Lung (tissue), 12 donors: ENCODE results near the gene RNF214. TPM values are rescaled to one million over a fixed set of nuclear protein-coding genes. Genes with fewer than 3 reads are reported as not detected.
"Not testable (repeated sequence)": the region's sequence is repeated elsewhere in the genome, so short reads cannot be mapped to it uniquely, and the experiment has no call there.

ENCODE experiments used
- ATAC-seq: fragments of 200-7000 bp; cut with Tn5 transposase; one replicate; pipeline ENCODE4 v1.9.1; 2020; ENCODE audit warnings: moderate number of reproducible peaks; ENCODE audit not compliant: insufficient read depth, low FRiP score
- DNase-seq, 3 donors: peaks; one replicate each; pipeline ENCODE4 v3.0.0-alpha.2; 2013 to 2017
- H3K27ac ChIP-seq, 2 donors: one replicate each; pipeline ENCODE4 v1.5.1; 2013; ENCODE audit warnings: mild to moderate bottlenecking in 2 of 2, moderate library complexity in 2 of 2, control low read depth in 1 of 2, inconsistent platforms in 1 of 2, low read depth in 1 of 2, low read length in 1 of 2
- H3K27me3 ChIP-seq, 3 donors: one replicate each; pipeline ENCODE4 v1.5.1; 2013; ENCODE audit warnings: low read length in 2 of 3; ENCODE audit not compliant: control insufficient read depth in 3 of 3, insufficient read depth in 3 of 3
- H3K36me3 ChIP-seq, 4 donors: one replicate each; pipeline ENCODE4 v1.5.1; 2013; ENCODE audit warnings: low read length in 4 of 4, mild to moderate bottlenecking in 1 of 4, moderate library complexity in 1 of 4; ENCODE audit not compliant: control insufficient read depth in 4 of 4, insufficient read depth in 4 of 4
- H3K4me1 ChIP-seq, 5 donors: one replicate each; pipeline ENCODE4 v1.5.1; 2013; ENCODE audit warnings: low read length in 5 of 5, mild to moderate bottlenecking in 2 of 5, moderate library complexity in 1 of 5; ENCODE audit not compliant: control insufficient read depth in 5 of 5, insufficient read depth in 5 of 5
- H3K4me3 ChIP-seq: one replicate; pipeline ENCODE4 v1.5.1; 2013; ENCODE audit warnings: mild to moderate bottlenecking, control low read depth, moderate library complexity
- H3K9ac ChIP-seq, 2 donors: one replicate each; pipeline ENCODE4 v1.5.1; 2013; ENCODE audit warnings: low read length in 2 of 2, control low read depth in 1 of 2; ENCODE audit not compliant: insufficient read depth in 1 of 2
- H3K9me3 ChIP-seq, 4 donors: one replicate each; pipeline ENCODE4 v1.5.1; 2013; ENCODE audit warnings: low read length in 3 of 4, mild to moderate bottlenecking in 1 of 4, moderate library complexity in 1 of 4; ENCODE audit not compliant: control insufficient read depth in 4 of 4, insufficient read depth in 3 of 4
- CTCF ChIP-seq: IDR thresholded peaks from 2 replicates; pipeline ENCODE4 v1.5.1; 2012; ENCODE audit warnings: mild to moderate bottlenecking; ENCODE audit errors: control extremely low read depth, extremely low read depth
- WGBS, 2 donors: extraction: QIAGEN DNeasy Blood & Tissue Kit; methylation state at CpG; one replicate each; pipeline ENCODE4 v1.1.7; 2013; 5-methylcytosine and 5-hydroxymethylcytosine counted together
- polyA plus RNA-seq, 2 donors: library from polyadenylated mRNA; stranded (reverse); fragments of 200-250 nt; gene quantifications; one replicate each; pipeline ENCODE4 v1.2.1, GENCODE V29; 2013
- total RNA-seq, 2 donors: library from RNA; depleted of rRNA in 1 of 2; stranded (reverse); fragments of >200 nt in 1 of 2; gene quantifications; one replicate each; pipeline ENCODE4 v1.2.1, GENCODE V29; 2014 to 2021
- donor health status: control.
- donor health status: control.
- donor health status: Bipolar disorder and iron deficiency.
- donor health status: healthy.
- donor health status: DM: yes; HTN: yes; CAD: no.

RNF214 gene
- total and polyA plus RNA-seq, 4 donors: 8.6 to 19.8 (median 14.6) TPM

GRCh38 chr11:117269856-117270255 lies 37.4 kb downstream of the RNF214 start:
- no peaks in the 10 kb centered on the region for H3K27me3 ChIP-seq
- H3K36me3 ChIP-seq: peaks cover 2 to 8% (median 4%) of the 10 kb centered on the region in 4 donors
- H3K4me1 ChIP-seq: no peaks in the 10 kb centered on the region
- H3K9me3 ChIP-seq: no peaks in the 10 kb centered on the region
- DNase-seq (no peak), ATAC-seq (no peak)
- H3K9ac ChIP-seq: no peak overlapping the region
- H3K27ac ChIP-seq: no peak overlapping the region
- no peak overlapping the region for H3K4me3 ChIP-seq
- no peak for TF ChIP-seq CTCF
- WGBS, 2 donors: 95 to 96% methylated on average over 2 of the region's 2 CpGs

- Histone ChIP-seq H3K4me3 (no peak overlapping the region), H3K27ac (no peak overlapping the region), H3K9ac (no peak overlapping the region), H3K4me1 (no peaks in the 10 kb centered on the region), H3K9me3 (no peaks in the 10 kb centered on the region), H3K36me3 (peaks cover 2 to 12% (median 7%) of the 10 kb centered on the region in 4 donors), H3K27me3 (no peaks in the 10 kb centered on the region)
- WGBS, 2 donors: 96 to 97% methylated on average over 4 of the region's 4 CpGs
- DNase-seq (no peak), ATAC-seq (no peak)
- TF ChIP-seq CTCF: no peak
These were observed 38.7 kb downstream of the RNF214 start for GRCh38 chr11:117271208-117271607.

- H3K4me1 ChIP-seq, H3K27me3 ChIP-seq, H3K27ac ChIP-seq, H3K9me3 ChIP-seq, H3K4me3 ChIP-seq, ATAC-seq, DNase-seq, H3K36me3 ChIP-seq, H3K9ac ChIP-seq: not testable (repeated sequence)
- WGBS, 2 donors: 96 to 97% methylated on average over 5 of the region's 5 CpGs
These were observed 39.7 kb downstream of the RNF214 start for GRCh38 chr11:117272175-117272574.

- no peak overlapping the region for H3K4me3 ChIP-seq
- peaks cover 2 to 8% (median 3%) of the 10 kb centered on the region in 4 donors for H3K36me3 ChIP-seq
- H3K4me1 ChIP-seq: no peaks in the 10 kb centered on the region
- ATAC-seq (no peak), DNase-seq (peak in 1 of 3 donors; percentile 10)
- WGBS, 2 donors: 79 to 90% methylated on average over 9 of the region's 9 CpGs
- no peak for TF ChIP-seq CTCF
- H3K9ac ChIP-seq: no peak overlapping the region
- no peaks in the 10 kb centered on the region for H3K9me3 ChIP-seq
- no peaks in the 10 kb centered on the region for H3K27me3 ChIP-seq
- H3K27ac ChIP-seq: no peak overlapping the region
These were observed 41.2 kb downstream of the RNF214 start for GRCh38 chr11:117273550-117274289.
